Fibroblast of lung (primary cell): ENCODE measurements around the gene PCDHA7.

Experiments used
- CTCF ChIP-seq, 2 donors: IDR thresholded peaks in 1 of 2; conservative IDR thresholded peaks in 1 of 2; 1 replicate in 1 of 2; 2 replicates in 1 of 2; pipeline ENCODE4 v1.5.1; 2011 to 2012; ENCODE audit warnings: low read length in 2 of 2, control low read depth in 1 of 2, inconsistent platforms in 1 of 2, low read depth in 1 of 2, mild to moderate bottlenecking in 1 of 2
- EZH2 ChIP-seq: IDR thresholded peaks from 2 replicates; pipeline ENCODE4 v1.5.1; 2012; ENCODE audit warnings: low read length, control low read depth, mild to moderate bottlenecking; ENCODE audit errors: missing control alignments

GRCh38 chr5:140795259-140795641 is 38.8 kb upstream of the PCDHA7 start:
- TF ChIP-seq CTCF (conservative IDR thresholded peaks at IDR 0.05 in 1 of 2, IDR thresholded peaks at IDR 0.05 in 1 of 2; ENCODE audit: low read depth in 1 of 2, low read length in 2 of 2) (no peak), EZH2 (no peak)
